ENCODE results near the gene ATP1B1. TPM values are rescaled to one million over a fixed set of nuclear protein-coding genes. Genes with fewer than 3 reads are reported as not detected.

The ATP1B1 gene
- total and polyA plus RNA-seq, 2 of the 8 experiments (the other 6 are each of a cell fraction or from before 2014, with no cell fraction given), result 16.3 to 76.5 TPM

DNA sequence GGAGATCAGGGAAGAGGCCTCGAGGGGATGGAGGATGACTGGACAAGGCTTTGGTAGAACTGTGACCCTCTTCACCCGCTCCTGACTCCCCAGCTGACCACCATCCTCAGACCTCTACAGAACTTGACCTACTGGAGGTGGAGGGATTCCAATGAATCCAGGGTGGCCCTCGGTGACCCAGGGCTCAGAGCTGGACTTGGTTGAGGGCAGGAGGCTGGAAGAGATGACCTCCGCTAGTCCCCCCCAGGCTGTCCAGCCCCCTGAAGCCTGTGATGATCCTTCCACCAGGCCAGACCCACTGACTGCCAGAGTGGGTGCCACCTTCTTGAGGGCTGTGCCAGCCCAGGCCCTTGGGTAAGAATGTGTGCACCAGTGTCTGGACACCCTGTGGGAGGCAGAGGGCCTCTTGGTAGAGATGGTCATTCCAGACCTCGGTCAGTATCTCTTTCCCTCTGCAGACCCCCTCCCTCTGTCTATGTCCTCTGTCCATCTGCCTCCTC lies 44.9 kb downstream of the ATP1B1 start (continued):
- no peak for TF ChIP-seq CHD7 (IDR thresholded peaks at IDR 0.05; ENCODE audit: insufficient replicate concordance, low read length)

Data from H1 (cell line).